Measurements from ENCODE around the gene ABCA12. TPM values are rescaled to one million over a fixed set of nuclear protein-coding genes. Genes with fewer than 3 reads are reported as not detected.
"Not testable (repeated sequence)": the region's sequence is repeated elsewhere in the genome, so short reads cannot be mapped to it uniquely, and the experiment has no call there.

Gene ABCA12
- total and polyA plus RNA-seq, 2 donors (not counting 1 experiment from before 2014, with no cell fraction given), result under 0.01 to 0.01 TPM

DNA sequence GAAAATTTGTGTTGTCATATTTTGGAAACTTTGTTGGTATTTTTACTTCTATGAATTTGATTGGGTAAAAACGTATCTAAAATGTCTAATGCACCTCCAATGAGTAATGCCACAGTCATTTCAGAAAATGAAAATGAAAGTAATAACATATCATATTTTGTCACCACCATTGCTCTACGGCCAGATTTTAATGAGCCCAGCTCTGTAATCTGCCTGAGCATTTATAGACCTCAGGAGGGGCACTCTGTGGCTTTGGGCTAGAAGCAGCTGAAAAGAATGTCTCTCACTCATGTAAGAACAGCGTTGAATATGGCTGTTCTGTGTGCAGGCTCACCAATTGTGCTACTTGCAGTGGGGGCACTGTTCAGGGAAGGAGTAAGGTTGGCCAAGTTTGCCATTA lies 32.7 kb upstream of the ABCA12 start:
- peak overlapping the region; percentile 70 for H2AFZ ChIP-seq (ENCODE audit: low read length)
- H3K79me2 ChIP-seq (ENCODE audit: control insufficient read depth, insufficient read depth, low read length), result no peaks in the 10 kb centered on the region
- H3K4me1 ChIP-seq (ENCODE audit: control insufficient read depth, extremely low read depth, insufficient read depth, low read length), result no peaks in the 10 kb centered on the region
- H3K9me3 ChIP-seq (ENCODE audit: control insufficient read depth, insufficient read depth, low read depth, low read length), result no peaks in the 10 kb centered on the region
- no peaks in the 10 kb centered on the region for H3K27me3 ChIP-seq (ENCODE audit: control insufficient read depth, insufficient read depth, low read length)
- H3K36me3 ChIP-seq (ENCODE audit: control insufficient read depth, insufficient read depth, low read length), result no peaks in the 10 kb centered on the region
- H3K27ac ChIP-seq (ENCODE audit: insufficient read depth, low read length), result no peak overlapping the region
- H3K4me2 ChIP-seq (ENCODE audit: extremely low read depth, insufficient read depth, low read length), result peak overlapping the region; percentile 56
- TF ChIP-seq, protein P1, sequence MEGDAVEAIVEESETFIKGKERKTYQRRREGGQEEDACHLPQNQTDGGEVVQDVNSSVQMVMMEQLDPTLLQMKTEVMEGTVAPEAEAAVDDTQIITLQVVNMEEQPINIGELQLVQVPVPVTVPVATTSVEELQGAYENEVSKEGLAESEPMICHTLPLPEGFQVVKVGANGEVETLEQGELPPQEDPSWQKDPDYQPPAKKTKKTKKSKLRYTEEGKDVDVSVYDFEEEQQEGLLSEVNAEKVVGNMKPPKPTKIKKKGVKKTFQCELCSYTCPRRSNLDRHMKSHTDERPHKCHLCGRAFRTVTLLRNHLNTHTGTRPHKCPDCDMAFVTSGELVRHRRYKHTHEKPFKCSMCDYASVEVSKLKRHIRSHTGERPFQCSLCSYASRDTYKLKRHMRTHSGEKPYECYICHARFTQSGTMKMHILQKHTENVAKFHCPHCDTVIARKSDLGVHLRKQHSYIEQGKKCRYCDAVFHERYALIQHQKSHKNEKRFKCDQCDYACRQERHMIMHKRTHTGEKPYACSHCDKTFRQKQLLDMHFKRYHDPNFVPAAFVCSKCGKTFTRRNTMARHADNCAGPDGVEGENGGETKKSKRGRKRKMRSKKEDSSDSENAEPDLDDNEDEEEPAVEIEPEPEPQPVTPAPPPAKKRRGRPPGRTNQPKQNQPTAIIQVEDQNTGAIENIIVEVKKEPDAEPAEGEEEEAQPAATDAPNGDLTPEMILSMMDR (conservative IDR thresholded peaks at IDR 0.05 in 1 of 2, IDR thresholded peaks at IDR 0.05 in 1 of 2; ENCODE audit: low read depth in 1 of 2, low read length in 2 of 2), result no peak
- no peak for TF ChIP-seq EZH2 (IDR thresholded peaks at IDR 0.05; ENCODE audit: low read length, missing control alignments)
- DNase-seq (ENCODE audit: low read depth in 2 of 2), result peak; percentile 12 to 44
- no peak overlapping the region for H3K9ac ChIP-seq (ENCODE audit: insufficient read depth, low read length)
- H3K4me3 ChIP-seq (replicated peaks in 1 of 4; ENCODE audit: control extremely low read depth in 1 of 4, insufficient read depth in 1 of 4, low read depth in 3 of 4, low read length in 4 of 4), result peak overlapping the region in 3 of 4 experiments; percentile 19 to 53 (median 44)
- H4K20me1 ChIP-seq (ENCODE audit: control insufficient read depth, extremely low read depth, insufficient read depth, low read length), result no peaks in the 10 kb centered on the region

DNA sequence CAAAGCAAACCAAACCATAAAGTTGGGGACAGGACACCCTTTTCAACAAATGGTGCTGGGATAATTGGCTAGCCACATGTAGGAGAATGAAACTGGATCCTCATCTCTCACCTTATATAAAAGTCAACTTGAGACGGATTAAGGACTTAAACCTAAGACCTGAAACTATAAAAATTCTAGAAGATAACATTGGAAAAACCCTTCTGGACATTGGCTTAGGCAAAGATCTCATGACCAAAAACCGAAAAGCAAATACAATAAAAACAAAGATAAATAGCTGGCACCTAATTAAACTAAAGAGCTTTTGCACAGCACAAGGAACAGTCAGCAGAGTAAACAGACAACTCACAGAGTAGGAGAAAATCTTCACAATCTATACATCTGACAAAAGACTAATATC lies 28.1 kb upstream of the ABCA12 start:
- not testable (repeated sequence) for H2AFZ ChIP-seq (ENCODE audit: low read length); H3K4me3 ChIP-seq (replicated peaks in 1 of 4; ENCODE audit: control extremely low read depth in 1 of 4, insufficient read depth in 1 of 4, low read depth in 3 of 4, low read length in 4 of 4); H3K9me3 ChIP-seq (ENCODE audit: control insufficient read depth, insufficient read depth, low read depth, low read length); H3K27me3 ChIP-seq (ENCODE audit: control insufficient read depth, insufficient read depth, low read length); H3K4me1 ChIP-seq (ENCODE audit: control insufficient read depth, extremely low read depth, insufficient read depth, low read length); H3K27ac ChIP-seq (ENCODE audit: insufficient read depth, low read length); DNase-seq (ENCODE audit: low read depth in 2 of 2); H3K36me3 ChIP-seq (ENCODE audit: control insufficient read depth, insufficient read depth, low read length); H3K79me2 ChIP-seq (ENCODE audit: control insufficient read depth, insufficient read depth, low read length); H4K20me1 ChIP-seq (ENCODE audit: control insufficient read depth, extremely low read depth, insufficient read depth, low read length); H3K4me2 ChIP-seq (ENCODE audit: extremely low read depth, insufficient read depth, low read length); H3K9ac ChIP-seq (ENCODE audit: insufficient read depth, low read length)

DNA sequence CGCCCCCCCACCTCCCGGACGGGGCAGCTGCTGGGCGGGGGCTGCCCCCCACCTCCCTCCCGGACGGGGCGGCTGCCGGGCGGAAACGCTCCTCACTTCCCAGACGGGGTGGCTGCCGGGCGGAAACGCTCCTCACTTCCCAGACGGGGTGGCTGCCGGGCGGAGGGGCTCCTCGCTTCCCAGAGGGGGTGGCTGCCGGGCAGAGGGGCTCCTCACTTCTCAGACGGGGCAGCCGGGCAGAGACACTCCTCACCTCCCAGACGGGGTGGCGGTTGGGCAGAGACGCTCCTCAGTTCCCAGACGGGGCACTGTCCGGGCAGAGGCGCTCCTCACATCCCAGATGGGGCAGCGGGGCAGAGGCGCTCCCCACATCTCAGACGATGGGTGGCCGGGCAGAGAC lies 24.9 kb upstream of the ABCA12 start:
- H3K36me3 ChIP-seq (ENCODE audit: control insufficient read depth, insufficient read depth, low read length); H3K27ac ChIP-seq (ENCODE audit: insufficient read depth, low read length); H2AFZ ChIP-seq (ENCODE audit: low read length); H3K4me2 ChIP-seq (ENCODE audit: extremely low read depth, insufficient read depth, low read length); H4K20me1 ChIP-seq (ENCODE audit: control insufficient read depth, extremely low read depth, insufficient read depth, low read length); H3K27me3 ChIP-seq (ENCODE audit: control insufficient read depth, insufficient read depth, low read length); DNase-seq (ENCODE audit: low read depth in 2 of 2); H3K9me3 ChIP-seq (ENCODE audit: control insufficient read depth, insufficient read depth, low read depth, low read length); H3K9ac ChIP-seq (ENCODE audit: insufficient read depth, low read length); H3K79me2 ChIP-seq (ENCODE audit: control insufficient read depth, insufficient read depth, low read length); H3K4me3 ChIP-seq (replicated peaks in 1 of 4; ENCODE audit: control extremely low read depth in 1 of 4, insufficient read depth in 1 of 4, low read depth in 3 of 4, low read length in 4 of 4); H3K4me1 ChIP-seq (ENCODE audit: control insufficient read depth, extremely low read depth, insufficient read depth, low read length): not testable (repeated sequence)

DNA sequence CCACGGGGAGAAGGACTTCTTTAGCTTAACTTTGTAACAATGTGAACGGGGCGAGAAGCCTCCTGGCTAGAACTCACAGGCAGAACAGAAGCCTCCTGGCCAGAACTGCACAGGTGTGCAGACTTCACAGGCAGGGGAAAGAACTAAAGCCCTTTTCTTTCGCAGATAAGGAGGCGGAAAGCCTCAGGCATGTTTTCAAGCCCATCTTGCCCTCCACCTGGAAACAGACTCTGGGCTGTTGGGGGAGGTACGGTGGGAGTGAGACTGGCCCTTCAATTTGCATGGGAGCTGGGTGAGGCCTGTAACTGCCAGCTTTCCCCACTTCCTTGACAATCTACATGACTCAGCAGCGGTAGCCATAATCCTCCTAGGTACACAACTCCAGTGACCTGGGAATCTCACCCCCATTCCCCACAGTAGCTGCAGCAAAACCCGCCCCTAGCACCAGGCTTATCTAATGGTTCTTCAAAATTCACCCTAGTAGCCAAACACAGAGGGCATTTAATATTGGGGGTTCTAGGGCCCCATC lies 22.9 kb upstream of the ABCA12 start:
- no peaks in the 10 kb centered on the region for H3K36me3 ChIP-seq (ENCODE audit: control insufficient read depth, insufficient read depth, low read length)

More for the DNA sequence above, 22.9 kb upstream of the ABCA12 start:
- H3K27ac ChIP-seq (ENCODE audit: insufficient read depth, low read length), result no peak overlapping the region
- no peaks in the 10 kb centered on the region for H4K20me1 ChIP-seq (ENCODE audit: control insufficient read depth, extremely low read depth, insufficient read depth, low read length)
- no peak overlapping the region for H3K9ac ChIP-seq (ENCODE audit: insufficient read depth, low read length)
- H3K79me2 ChIP-seq (ENCODE audit: control insufficient read depth, insufficient read depth, low read length), result no peaks in the 10 kb centered on the region
- H3K4me1 ChIP-seq (ENCODE audit: control insufficient read depth, extremely low read depth, insufficient read depth, low read length), result no peaks in the 10 kb centered on the region
- H3K4me3 ChIP-seq (replicated peaks in 1 of 4; ENCODE audit: control extremely low read depth in 1 of 4, insufficient read depth in 1 of 4, low read depth in 3 of 4, low read length in 4 of 4), result no peak overlapping the region
- no peaks in the 10 kb centered on the region for H3K9me3 ChIP-seq (ENCODE audit: control insufficient read depth, insufficient read depth, low read depth, low read length)
- H2AFZ ChIP-seq (ENCODE audit: low read length), result no peak overlapping the region
- TF ChIP-seq, protein P1 (conservative IDR thresholded peaks at IDR 0.05 in 1 of 2, IDR thresholded peaks at IDR 0.05 in 1 of 2; ENCODE audit: low read depth in 1 of 2, low read length in 2 of 2), result no peak
- no peak for TF ChIP-seq EZH2 (IDR thresholded peaks at IDR 0.05; ENCODE audit: low read length, missing control alignments)
- DNase-seq (ENCODE audit: low read depth in 2 of 2), result no peak
- H3K27me3 ChIP-seq (ENCODE audit: control insufficient read depth, insufficient read depth, low read length), result no peaks in the 10 kb centered on the region
- H3K4me2 ChIP-seq (ENCODE audit: extremely low read depth, insufficient read depth, low read length), result no peak overlapping the region
